Body of pancreas (tissue), 4 donors: ENCODE results near the gene BMERB1. TPM values are rescaled to one million over a fixed set of nuclear protein-coding genes. Genes with fewer than 3 reads are reported as not detected.
A peak's percentile ranks its signal among the peaks of the same experiment; 100 is the strongest.
"Not testable (repeated sequence)": the region's sequence is repeated elsewhere in the genome, so short reads cannot be mapped to it uniquely, and the experiment has no call there.

ENCODE experiments used
- ATAC-seq: fragments of 150-250 bp; one replicate; pipeline ENCODE4 v1.9.1; 2016
- DNase-seq, 4 donors: peaks; one replicate each; pipeline ENCODE4 v3.0.0-alpha.2; 2019
- H3K27ac ChIP-seq, 4 donors: fragments of 200-600 bp; sonication (generic); 1 replicate in 3 of 4; 2 replicates in 1 of 4; pipeline versions ENCODE4 v1.5.1 to v1.6.1; 2016 to 2019; ENCODE audit warnings: mild to moderate bottlenecking in 1 of 4, mixed read lengths in 1 of 4, moderate library complexity in 1 of 4
- H3K27me3 ChIP-seq, 2 donors: fragments of 200-600 bp; sonication (generic); one replicate each; pipeline ENCODE4 v1.6.0; 2016; ENCODE audit warnings: mild to moderate bottlenecking in 1 of 2
- H3K36me3 ChIP-seq, 2 donors: fragments of 200-600 bp; sonication (generic); replicated peaks in 1 of 2; 2 replicates each; pipeline ENCODE4 v1.5.1; 2016; ENCODE audit warnings: low read depth in 2 of 2; ENCODE audit not compliant: insufficient read depth in 1 of 2
- H3K4me1 ChIP-seq: fragments of 200-600 bp; sonication (generic); one replicate; pipeline ENCODE4 v1.6.0; 2016
- H3K4me3 ChIP-seq, 2 donors: fragments of 200-600 bp; sonication (generic); 1 replicate in 1 of 2; 2 replicates in 1 of 2; pipeline ENCODE4 v1.5.1; 2016 to 2019
- H3K9me3 ChIP-seq, 3 donors: fragments of 200-600 bp; sonication (generic); 1 replicate in 2 of 3; 2 replicates in 1 of 3; pipeline ENCODE4 v1.5.1; 2016
- POLR2A ChIP-seq, 3 donors: fragments of 450-650 bp; IDR thresholded peaks; one replicate each; pipeline ENCODE4 v1.6.1; 2016; ENCODE audit warnings: antibody characterized with exemption in 3 of 3, mild to moderate bottlenecking in 2 of 3
- WGBS, 2 donors: methylation state at CpG; one replicate each; pipeline ENCODE4 v1.1.5; 2017; 5-methylcytosine and 5-hydroxymethylcytosine counted together
- intact Hi-C: fragments of 100-400 bp; cut with DNase I; formaldehyde crosslinking; loops from one replicate; pipeline ENCODE4 v1.15.1; 2023
- total RNA-seq, 2 donors: library from RNA; depleted of rRNA; stranded (reverse); fragments of >200 nt; gene quantifications; one replicate each; pipeline ENCODE4 v1.1.0, GENCODE V29; 2016
- TF ChIP-seq, protein P1 (sequence below), 7 experiments: fragments of 450-650 bp in 4 of 7; fragments of 200-600 bp in 3 of 7; sonication (generic) in 3 of 7; IDR thresholded peaks; one replicate each; pipeline ENCODE4 v1.5.1; 2016 to 2019; ENCODE audit warnings: antibody characterized with exemption in 7 of 7

The BMERB1 gene
- total RNA-seq, 2 donors from 2014 or later, result 8.9 to 22.3 TPM

DNA sequence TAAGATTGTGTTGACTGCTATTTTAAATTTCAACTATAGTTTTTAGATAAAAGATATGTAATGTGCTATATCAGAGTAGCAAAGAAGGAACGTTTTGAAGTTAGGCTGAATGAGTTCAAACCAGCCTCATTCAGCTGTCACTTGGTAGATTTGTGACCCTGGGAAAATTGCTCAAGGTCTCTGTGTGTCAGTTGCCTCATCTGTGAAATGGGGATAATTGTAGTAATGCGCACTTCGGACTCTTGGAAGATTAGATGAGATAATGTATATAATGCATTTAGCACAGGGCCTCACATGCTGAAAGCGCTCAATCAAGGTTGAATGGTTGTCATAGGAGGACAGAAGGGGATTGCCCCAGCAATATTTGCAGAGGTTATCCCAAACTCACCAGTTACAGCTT, 4.7 kb downstream of the BMERB1 start:
- 73 to 85% methylated on average over 4 of the region's 4 CpGs for WGBS, 2 donors
- peaks cover 41% of the 10 kb centered on the region for H3K4me1 ChIP-seq
- H3K36me3 ChIP-seq, result no peaks in the 10 kb centered on the region
- no peaks in the 10 kb centered on the region for H3K27me3 ChIP-seq
- ATAC-seq (no peak), DNase-seq (no peak)
- H3K4me3 ChIP-seq, result no peak overlapping the region
- no peak overlapping the region for H3K27ac ChIP-seq
- TF ChIP-seq POLR2A (IDR thresholded peaks at IDR 0.05), result no peak
- TF ChIP-seq, protein P1, sequence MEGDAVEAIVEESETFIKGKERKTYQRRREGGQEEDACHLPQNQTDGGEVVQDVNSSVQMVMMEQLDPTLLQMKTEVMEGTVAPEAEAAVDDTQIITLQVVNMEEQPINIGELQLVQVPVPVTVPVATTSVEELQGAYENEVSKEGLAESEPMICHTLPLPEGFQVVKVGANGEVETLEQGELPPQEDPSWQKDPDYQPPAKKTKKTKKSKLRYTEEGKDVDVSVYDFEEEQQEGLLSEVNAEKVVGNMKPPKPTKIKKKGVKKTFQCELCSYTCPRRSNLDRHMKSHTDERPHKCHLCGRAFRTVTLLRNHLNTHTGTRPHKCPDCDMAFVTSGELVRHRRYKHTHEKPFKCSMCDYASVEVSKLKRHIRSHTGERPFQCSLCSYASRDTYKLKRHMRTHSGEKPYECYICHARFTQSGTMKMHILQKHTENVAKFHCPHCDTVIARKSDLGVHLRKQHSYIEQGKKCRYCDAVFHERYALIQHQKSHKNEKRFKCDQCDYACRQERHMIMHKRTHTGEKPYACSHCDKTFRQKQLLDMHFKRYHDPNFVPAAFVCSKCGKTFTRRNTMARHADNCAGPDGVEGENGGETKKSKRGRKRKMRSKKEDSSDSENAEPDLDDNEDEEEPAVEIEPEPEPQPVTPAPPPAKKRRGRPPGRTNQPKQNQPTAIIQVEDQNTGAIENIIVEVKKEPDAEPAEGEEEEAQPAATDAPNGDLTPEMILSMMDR (IDR thresholded peaks at IDR 0.05), result no peak
- intact Hi-C loops, result loop anchor here (5.0 kb wide), 1 partner anchor 108 kb away; no protein-coding TSS in a partner anchor
- no peaks in the 10 kb centered on the region for H3K9me3 ChIP-seq

DNA sequence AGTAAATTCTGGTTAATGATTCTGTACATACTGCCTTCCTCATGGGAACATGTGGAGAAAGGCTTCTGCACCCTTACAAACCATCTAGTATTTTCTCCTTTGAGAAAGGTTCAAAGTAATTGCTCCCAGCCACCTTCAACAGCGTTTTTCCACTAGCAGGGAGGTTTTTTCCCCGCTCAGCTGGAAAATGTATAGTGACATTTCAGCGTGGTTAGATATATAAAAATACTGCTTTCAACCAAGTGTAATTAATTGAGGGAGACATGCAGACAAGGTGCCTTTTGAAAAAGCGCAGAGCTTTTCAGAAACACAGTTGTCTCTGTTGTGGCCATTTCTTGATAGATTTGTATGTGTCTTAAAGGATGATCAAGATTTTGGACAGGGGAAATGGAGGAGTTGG, 5.1 kb downstream of the BMERB1 start:
- DNase-seq (no peak), ATAC-seq (no peak)
- H3K36me3 ChIP-seq, result no peaks in the 10 kb centered on the region
- H3K4me3 ChIP-seq, result no peak overlapping the region
- H3K27ac ChIP-seq, result no peak overlapping the region
- WGBS, 2 donors, result 78 to 84% methylated on average over 4 of the region's 4 CpGs
- H3K9me3 ChIP-seq, result no peaks in the 10 kb centered on the region
- H3K4me1 ChIP-seq, result peaks cover 38% of the 10 kb centered on the region
- TF ChIP-seq, protein P1 (IDR thresholded peaks at IDR 0.05), result no peak
- no peak for TF ChIP-seq POLR2A (IDR thresholded peaks at IDR 0.05)
- no peaks in the 10 kb centered on the region for H3K27me3 ChIP-seq
- intact Hi-C loops, result loop anchor here (5.0 kb wide), 1 partner anchor 108 kb away; no protein-coding TSS in a partner anchor

DNA sequence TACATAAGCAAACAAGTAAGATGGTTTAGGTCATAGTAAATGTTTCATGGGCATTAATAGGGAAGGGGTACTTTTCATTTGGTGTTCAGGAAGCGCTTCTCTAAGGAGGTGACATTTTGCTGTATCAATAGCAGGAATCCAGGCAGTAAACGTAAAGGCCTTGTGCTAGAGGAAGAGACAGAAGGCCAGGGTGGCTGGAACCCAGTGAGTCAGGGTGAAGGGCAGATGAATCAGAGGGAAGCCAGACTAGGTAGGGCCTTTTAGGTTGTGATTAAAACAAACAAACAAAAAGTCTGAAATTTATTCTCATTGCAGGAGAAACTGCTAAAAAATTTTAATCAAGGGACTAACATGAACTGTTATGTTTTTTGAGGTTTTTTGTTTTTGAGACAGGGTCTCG, 6.5 kb downstream of the BMERB1 start:
- ATAC-seq (no peak), DNase-seq (peak in 1 of 4 donors; percentile 27)
- TF ChIP-seq POLR2A (IDR thresholded peaks at IDR 0.05), result no peak
- TF ChIP-seq, protein P1 (IDR thresholded peaks at IDR 0.05), result no peak
- no peaks in the 10 kb centered on the region for H3K36me3 ChIP-seq
- H3K4me3 ChIP-seq, result no peak overlapping the region
- peaks cover 38% of the 10 kb centered on the region for H3K4me1 ChIP-seq
- no peaks in the 10 kb centered on the region for H3K27me3 ChIP-seq
- H3K9me3 ChIP-seq, result no peaks in the 10 kb centered on the region
- WGBS, 2 donors, result 88 to 93% methylated on average over 3 of the region's 3 CpGs
- peak overlapping the region in 1 of 4 donors; percentile 24 for H3K27ac ChIP-seq
- intact Hi-C loops, result no loop called here

DNA sequence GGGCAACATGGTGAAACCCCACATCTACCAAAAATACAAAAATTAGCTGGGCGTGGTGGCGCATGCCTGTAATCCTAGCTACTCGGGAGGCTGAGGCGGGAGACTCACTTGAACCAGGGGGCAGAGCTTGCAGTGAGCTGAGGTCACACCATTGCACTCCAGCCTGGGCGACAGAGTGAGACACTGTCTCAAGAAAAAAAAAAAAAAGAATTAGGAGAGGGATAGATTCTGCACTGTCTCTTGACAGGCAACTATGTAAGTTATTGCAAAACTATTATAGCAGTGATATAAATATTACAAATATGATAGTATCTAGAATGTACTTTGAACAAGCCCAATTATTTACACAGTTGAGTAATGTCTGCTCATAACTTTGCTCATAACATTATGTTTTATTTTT, 7.8 kb downstream of the BMERB1 start:
- WGBS, 2 donors, result 74 to 82% methylated on average over 5 of the region's 5 CpGs
- H3K27ac ChIP-seq, result peak overlapping the region in 3 of 4 donors; percentile 41 to 76 (median 62)
- H3K36me3 ChIP-seq, H3K27me3 ChIP-seq, intact Hi-C loops, H3K9me3 ChIP-seq, H3K4me3 ChIP-seq: not testable (repeated sequence)
- peak; percentile 88 for ATAC-seq
- peak in 3 of 4 donors; percentile 24 to 26 (median 24) for DNase-seq
- peaks cover 38% of the 10 kb centered on the region for H3K4me1 ChIP-seq

DNA sequence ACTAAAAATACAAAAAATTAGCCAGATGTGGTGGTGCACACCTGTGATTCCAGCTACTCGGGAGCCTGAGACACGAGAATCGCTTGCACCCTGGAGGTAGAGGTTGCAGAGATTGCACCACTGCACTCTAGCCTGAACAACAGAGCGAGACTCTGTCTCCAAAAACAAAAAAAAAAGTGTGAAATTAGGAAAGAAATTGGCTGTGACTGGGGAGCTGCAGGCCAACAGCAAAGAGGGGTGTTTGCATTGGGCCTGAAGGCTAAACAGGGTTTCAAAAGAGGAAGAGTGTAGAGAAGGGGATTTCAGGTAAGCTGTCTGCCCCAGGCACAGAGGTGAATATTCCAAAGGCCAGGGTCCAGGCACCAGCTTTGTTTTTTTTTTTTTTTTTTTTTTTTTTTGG, 9.4 kb downstream of the BMERB1 start:
- Histone ChIP-seq H3K9me3 (no peaks in the 10 kb centered on the region), H3K36me3 (no peaks in the 10 kb centered on the region), H3K27ac (no peak overlapping the region), H3K27me3 (no peaks in the 10 kb centered on the region), H3K4me1 (peaks cover 38% of the 10 kb centered on the region), H3K4me3 (no peak overlapping the region)
- intact Hi-C loops, result no loop called here
- 95 to 99% methylated on average over 4 of the region's 4 CpGs for WGBS, 2 donors
- no peak for TF ChIP-seq POLR2A (IDR thresholded peaks at IDR 0.05)
- TF ChIP-seq, protein P1 (IDR thresholded peaks at IDR 0.05), result no peak
- no peak for DNase-seq
- no peak for ATAC-seq
